ENCODE results near the gene SPINK1.
"Not testable (repeated sequence)": the region's sequence is repeated elsewhere in the genome, so short reads cannot be mapped to it uniquely, and the experiment has no call there.

SPINK1 gene

GRCh38 chr5:147854894-147855773 lies 23.7 kb upstream of the SPINK1 start:
- no peak for DNase-seq (ENCODE audit: low read depth in 2 of 3, low spot score in 1 of 3)

GRCh38 chr5:147854331-147854730 lies 22.9 kb upstream of the SPINK1 start:
- no peak for DNase-seq (ENCODE audit: low read depth in 2 of 3, low spot score in 1 of 3)

- DNase-seq (ENCODE audit: low read depth in 2 of 3, low spot score in 1 of 3), result no peak
Measured at GRCh38 chr5:147853372-147853987, 22.0 kb upstream of the SPINK1 start.

GRCh38 chr5:147852365-147852764 lies 20.9 kb upstream of the SPINK1 start:
- DNase-seq (ENCODE audit: low read depth in 2 of 3, low spot score in 1 of 3), result no peak

GRCh38 chr5:147851578-147851977 lies 20.1 kb upstream of the SPINK1 start:
- DNase-seq (ENCODE audit: low read depth in 2 of 3, low spot score in 1 of 3), result no peak

- no peak for DNase-seq (ENCODE audit: low read depth in 2 of 3, low spot score in 1 of 3)
Measured at GRCh38 chr5:147849226-147849625, 17.8 kb upstream of the SPINK1 start.

- no peak for DNase-seq (ENCODE audit: low read depth in 2 of 3, low spot score in 1 of 3)
Measured at GRCh38 chr5:147845618-147846017, 14.1 kb upstream of the SPINK1 start.

GRCh38 chr5:147844846-147845245 lies 13.4 kb upstream of the SPINK1 start:
- DNase-seq (ENCODE audit: low read depth in 2 of 3, low spot score in 1 of 3), result no peak

- DNase-seq (ENCODE audit: low read depth in 2 of 3, low spot score in 1 of 3), result no peak
Measured at GRCh38 chr5:147842869-147843268, 11.4 kb upstream of the SPINK1 start.

GRCh38 chr5:147836439-147836838 lies 5.0 kb upstream of the SPINK1 start:
- DNase-seq (ENCODE audit: low read depth in 2 of 3, low spot score in 1 of 3), result no peak

GRCh38 chr5:147835386-147835798 lies 3.9 kb upstream of the SPINK1 start:
- DNase-seq (ENCODE audit: low read depth in 2 of 3, low spot score in 1 of 3), result no peak

GRCh38 chr5:147832541-147832940 lies 1.1 kb upstream of the SPINK1 start:
- no peak for DNase-seq (ENCODE audit: low read depth in 2 of 3, low spot score in 1 of 3)

- no peak for DNase-seq (ENCODE audit: low read depth in 2 of 3, low spot score in 1 of 3)
Measured at GRCh38 chr5:147830035-147830434, 1.4 kb downstream of the SPINK1 start.

- DNase-seq (ENCODE audit: low read depth in 2 of 3, low spot score in 1 of 3), result not testable (repeated sequence)
Measured at GRCh38 chr5:147827017-147827416, 4.5 kb downstream of the SPINK1 start.

- no peak for DNase-seq (ENCODE audit: low read depth in 2 of 3, low spot score in 1 of 3)
Measured at GRCh38 chr5:147826361-147826760, 5.1 kb downstream of the SPINK1 start.

GRCh38 chr5:147822686-147823491 lies 8.6 kb downstream of the SPINK1 start:
- peak in 1 of 3 donors; percentile 11 for DNase-seq (ENCODE audit: low read depth in 2 of 3, low spot score in 1 of 3)

- not testable (repeated sequence) for DNase-seq (ENCODE audit: low read depth in 2 of 3, low spot score in 1 of 3)
Measured at GRCh38 chr5:147822222-147822621, 9.2 kb downstream of the SPINK1 start.

- no peak for DNase-seq (ENCODE audit: low read depth in 2 of 3, low spot score in 1 of 3)
Measured at GRCh38 chr5:147821766-147822165, 9.7 kb downstream of the SPINK1 start.

GRCh38 chr5:147819261-147819770 lies 12.2 kb downstream of the SPINK1 start:
- DNase-seq (ENCODE audit: low read depth in 2 of 3, low spot score in 1 of 3), result no peak

GRCh38 chr5:147818290-147818689 lies 13.2 kb downstream of the SPINK1 start:
- DNase-seq (ENCODE audit: low read depth in 2 of 3, low spot score in 1 of 3), result no peak

GRCh38 chr5:147813696-147814095 lies 17.8 kb downstream of the SPINK1 start:
- DNase-seq (ENCODE audit: low read depth in 2 of 3, low spot score in 1 of 3), result no peak
